BLaER1 treated with 17β-estradiol and CSF1 and Interleukin-3, amounts not matched to agents 10 nM and 100 nM (cell line): ENCODE measurements around the gene RAB27B.

ENCODE experiments used
- H3K27ac ChIP-seq, 11 experiments: shearing (Covaris generic); formaldehyde crosslinking; 2 replicates each; pipeline ENCODE4 v1.8.1; 2022
- H3K27me3 ChIP-seq, 11 experiments: shearing (Covaris generic); formaldehyde crosslinking; 2 replicates each; pipeline ENCODE4 v1.8.1; 2022
- H3K36me3 ChIP-seq, 11 experiments: shearing (Covaris generic); formaldehyde crosslinking; 2 replicates each; pipeline ENCODE4 v1.8.1; 2022
- H3K4me1 ChIP-seq, 10 experiments: shearing (Covaris generic); formaldehyde crosslinking; 2 replicates each; pipeline ENCODE4 v1.8.1; 2022
- H3K4me2 ChIP-seq, 11 experiments: shearing (Covaris generic); formaldehyde crosslinking; 2 replicates each; pipeline ENCODE4 v1.8.1; 2022
- H3K4me3 ChIP-seq, 10 experiments: shearing (Covaris generic); formaldehyde crosslinking; 2 replicates each; pipeline ENCODE4 v1.8.1; 2022
- H3K9ac ChIP-seq, 11 experiments: shearing (Covaris generic); formaldehyde crosslinking; 2 replicates each; pipeline ENCODE4 v1.8.1; 2022
- H3K9me3 ChIP-seq, 11 experiments: shearing (Covaris generic); formaldehyde crosslinking; replicated peaks in 1 of 11; 2 replicates each; pipeline ENCODE4 v1.8.1; 2022
- H4K20me1 ChIP-seq, 11 experiments: shearing (Covaris generic); formaldehyde crosslinking; 2 replicates each; pipeline ENCODE4 v1.8.1; 2022
- Cebpa-rat ChIP-seq, 11 experiments: shearing (Covaris generic); IDR thresholded peaks; 2 replicates each; pipeline ENCODE4 v1.8.1; 2022

Gene RAB27B

DNA sequence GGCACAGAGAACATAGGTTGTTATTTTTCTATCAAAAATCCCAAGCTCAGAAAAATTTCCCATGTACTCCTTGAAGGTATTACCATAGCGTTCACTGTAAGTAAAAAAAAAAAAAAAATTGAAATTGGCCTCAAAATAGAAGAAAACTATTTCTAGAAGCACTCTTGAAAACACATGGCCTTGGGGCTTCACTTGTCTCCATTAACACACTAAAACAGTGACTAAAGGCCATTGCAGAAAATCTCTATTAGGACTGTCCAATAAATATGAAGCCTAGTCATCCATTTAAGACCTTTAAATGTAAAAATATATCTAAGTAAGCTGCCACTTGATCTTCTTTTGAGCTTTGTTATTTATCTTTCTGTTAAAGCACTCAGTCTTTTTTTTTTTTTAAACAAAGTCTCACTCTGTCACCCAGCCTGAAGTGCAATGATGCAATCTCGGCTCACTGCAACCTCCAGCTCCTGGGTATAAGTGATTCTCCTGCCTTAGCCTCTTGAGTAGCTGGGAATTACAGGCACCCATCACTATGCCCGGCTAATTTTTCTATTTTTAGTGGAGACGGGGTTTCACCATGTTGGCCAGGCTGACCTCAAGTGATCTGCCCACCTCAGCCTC is 95.2 kb downstream of the RAB27B start:
- Histone ChIP-seq H3K4me1 (peaks cover 0 to 12% (median 3%) of the 10 kb centered on the region in 10 experiments; a peak in 6 of 20 replicates), H3K4me3 (no peak overlapping the region), H3K27me3 (no peaks in the 10 kb centered on the region), H4K20me1 (no peaks in the 10 kb centered on the region), H3K36me3 (no peaks in the 10 kb centered on the region), H3K27ac (no peak overlapping the region), H3K4me2 (no peak overlapping the region), H3K9ac (no peak overlapping the region), H3K9me3 (peaks cover 0 to 20% (median 0%) of the 10 kb centered on the region in 11 experiments; a peak in 5 of 22 replicates)
- no peak for TF ChIP-seq Cebpa-rat (IDR thresholded peaks at IDR 0.05)

GRCh38 chr18:54924948-54925347 is 96.7 kb downstream of the RAB27B start:
- Histone ChIP-seq H3K27me3 (no peaks in the 10 kb centered on the region), H3K4me2 (peak overlapping the region in 3 of 11 experiments; percentile 13 to 30 (median 20); a peak in 4 of 22 replicates), H3K4me3 (no peak overlapping the region), H4K20me1 (no peaks in the 10 kb centered on the region), H3K9ac (no peak overlapping the region), H3K36me3 (no peaks in the 10 kb centered on the region), H3K4me1 (peaks cover 0 to 12% (median 3%) of the 10 kb centered on the region in 10 experiments; a peak in 6 of 20 replicates), H3K9me3 (peaks cover 0 to 20% (median 0%) of the 10 kb centered on the region in 11 experiments; a peak in 5 of 22 replicates), H3K27ac (no peak overlapping the region)
- no peak for TF ChIP-seq Cebpa-rat (IDR thresholded peaks at IDR 0.05)

DNA sequence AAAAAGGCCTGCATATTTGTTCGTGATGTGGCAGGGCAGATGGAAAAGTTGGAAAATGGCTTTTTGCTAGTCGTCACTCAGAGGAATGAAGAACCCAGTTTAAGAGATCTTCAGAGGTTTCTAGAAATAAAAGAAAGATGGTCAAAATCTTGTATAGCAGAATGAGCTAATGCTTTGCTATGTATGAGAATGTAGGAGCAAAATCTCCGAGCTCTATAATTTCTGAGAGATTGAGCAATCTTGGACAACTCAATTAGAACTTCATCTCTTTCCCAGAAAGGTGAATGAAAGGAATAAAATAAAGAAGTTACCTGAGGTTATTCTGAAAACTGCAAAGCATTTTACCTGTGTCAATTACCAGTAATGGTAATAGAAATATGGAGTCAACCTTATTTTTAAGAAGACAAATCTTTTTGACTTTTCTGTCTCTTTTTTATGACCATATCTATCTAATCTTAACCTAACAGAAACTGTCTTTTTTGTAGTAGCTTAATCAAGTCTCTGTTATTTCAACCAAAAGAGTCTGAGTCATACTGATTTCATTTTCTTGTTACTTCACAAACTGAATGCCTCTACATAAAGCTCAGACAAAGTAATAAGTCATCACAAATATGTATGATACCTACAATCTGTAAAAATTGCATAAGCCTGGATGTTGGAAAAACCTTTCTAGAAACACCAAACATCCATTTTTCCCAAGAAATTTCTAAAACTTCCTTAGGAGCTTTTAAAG is 98.5 kb downstream of the RAB27B start:
- no peak for TF ChIP-seq Cebpa-rat (IDR thresholded peaks at IDR 0.05)
- no peak overlapping the region for H3K4me2 ChIP-seq
- no peak overlapping the region for H3K27ac ChIP-seq
- H3K9me3 ChIP-seq: peaks cover 0 to 20% (median 0%) of the 10 kb centered on the region in 11 experiments; a peak in 5 of 22 replicates
- H3K9ac ChIP-seq: no peak overlapping the region
- no peaks in the 10 kb centered on the region for H3K36me3 ChIP-seq
- H3K27me3 ChIP-seq: no peaks in the 10 kb centered on the region
- H3K4me3 ChIP-seq: no peak overlapping the region
- H3K4me1 ChIP-seq: peaks cover 0 to 12% (median 3%) of the 10 kb centered on the region in 10 experiments; a peak in 6 of 20 replicates
- H4K20me1 ChIP-seq: no peaks in the 10 kb centered on the region

DNA sequence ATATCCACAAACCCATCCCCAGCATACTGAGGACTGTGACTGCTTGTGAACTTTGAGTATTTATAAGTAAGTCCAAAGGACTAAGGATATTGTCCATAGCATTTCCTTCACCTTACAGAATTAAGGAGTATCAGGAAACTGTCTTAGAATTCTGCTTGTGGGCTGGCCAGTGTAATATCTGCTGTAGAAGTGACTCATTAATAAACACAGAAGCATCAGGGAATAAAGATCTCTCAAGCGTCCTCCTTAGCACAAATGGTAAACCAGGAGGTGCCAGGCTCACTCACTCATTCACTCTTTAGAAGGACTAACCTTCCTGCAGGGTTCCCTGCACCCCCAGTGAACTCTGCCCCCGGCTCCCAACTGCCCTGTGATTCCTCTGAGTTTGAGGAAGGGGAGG is 100.0 kb downstream of the RAB27B start:
- Histone ChIP-seq H3K27me3 (no peaks in the 10 kb centered on the region), H3K4me2 (no peak overlapping the region)

DNA sequence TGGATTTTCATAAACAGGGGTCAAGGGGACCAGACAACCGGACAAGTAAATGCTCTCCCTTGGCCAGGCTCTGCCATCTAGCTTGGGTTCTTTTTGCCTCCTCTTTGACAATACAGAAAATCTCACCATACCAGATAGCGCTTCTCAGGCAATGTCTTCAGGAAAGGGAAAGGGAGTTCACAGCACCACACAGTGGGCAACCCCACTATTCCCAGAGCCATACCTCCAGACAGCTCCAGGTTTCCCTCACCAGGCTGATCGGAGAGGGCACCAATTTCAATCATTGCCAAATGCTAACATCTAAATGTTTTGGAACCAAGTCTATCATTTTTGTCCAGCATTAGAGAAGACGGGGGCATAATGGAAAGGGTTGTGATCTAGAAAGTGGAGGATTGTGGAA is 102.9 kb downstream of the RAB27B start:
- TF ChIP-seq Cebpa-rat (IDR thresholded peaks at IDR 0.05): no peak
- no peak overlapping the region for H3K4me3 ChIP-seq
- H3K9me3 ChIP-seq: peaks cover 0 to 6% (median 0%) of the 10 kb centered on the region in 11 experiments; a peak in 5 of 22 replicates
- H3K27ac ChIP-seq: no peak overlapping the region
- no peaks in the 10 kb centered on the region for H3K27me3 ChIP-seq
- H4K20me1 ChIP-seq: no peaks in the 10 kb centered on the region
- no peak overlapping the region for H3K9ac ChIP-seq
- H3K4me2 ChIP-seq: no peak overlapping the region
- no peaks in the 10 kb centered on the region for H3K4me1 ChIP-seq
- H3K36me3 ChIP-seq: no peaks in the 10 kb centered on the region

More for the DNA sequence above, 100.0 kb downstream of the RAB27B start:
- Histone ChIP-seq H4K20me1 (no peaks in the 10 kb centered on the region), H3K9me3 (peaks cover 0 to 20% (median 0%) of the 10 kb centered on the region in 11 experiments; a peak in 5 of 22 replicates), H3K4me3 (no peak overlapping the region), H3K27ac (no peak overlapping the region), H3K36me3 (no peaks in the 10 kb centered on the region), H3K9ac (no peak overlapping the region), H3K4me1 (peaks cover 0 to 12% (median 3%) of the 10 kb centered on the region in 10 experiments; a peak in 6 of 20 replicates)
- TF ChIP-seq Cebpa-rat (IDR thresholded peaks at IDR 0.05): no peak

- Histone ChIP-seq H3K9ac (no peak overlapping the region), H3K36me3 (no peaks in the 10 kb centered on the region), H3K4me1 (no peaks in the 10 kb centered on the region), H3K4me2 (no peak overlapping the region), H3K9me3 (no peaks in the 10 kb centered on the region), H3K27ac (no peak overlapping the region), H3K4me3 (no peak overlapping the region), H3K27me3 (no peaks in the 10 kb centered on the region), H4K20me1 (no peaks in the 10 kb centered on the region)
- no peak for TF ChIP-seq Cebpa-rat (IDR thresholded peaks at IDR 0.05)
Observed at GRCh38 chr18:54932472-54932871, 104.2 kb downstream of the RAB27B start.

GRCh38 chr18:54938506-54938905 is 110.2 kb downstream of the RAB27B start:
- Histone ChIP-seq H3K4me2 (no peak overlapping the region), H3K4me1 (no peaks in the 10 kb centered on the region), H3K9me3 (no peaks in the 10 kb centered on the region), H4K20me1 (no peaks in the 10 kb centered on the region), H3K27me3 (no peaks in the 10 kb centered on the region), H3K27ac (no peak overlapping the region), H3K4me3 (no peak overlapping the region), H3K36me3 (no peaks in the 10 kb centered on the region), H3K9ac (no peak overlapping the region)
- TF ChIP-seq Cebpa-rat (IDR thresholded peaks at IDR 0.05): no peak

GRCh38 chr18:54939361-54939917 is 111.2 kb downstream of the RAB27B start:
- Histone ChIP-seq H3K27ac (no peak overlapping the region), H3K4me1 (no peaks in the 10 kb centered on the region), H3K27me3 (no peaks in the 10 kb centered on the region), H3K4me2 (no peak overlapping the region), H3K9me3 (no peaks in the 10 kb centered on the region), H4K20me1 (no peaks in the 10 kb centered on the region), H3K36me3 (no peaks in the 10 kb centered on the region), H3K4me3 (no peak overlapping the region), H3K9ac (no peak overlapping the region)
- TF ChIP-seq Cebpa-rat (IDR thresholded peaks at IDR 0.05): no peak

- H3K9me3 ChIP-seq: no peaks in the 10 kb centered on the region
- no peak overlapping the region for H3K4me2 ChIP-seq
- H3K9ac ChIP-seq: no peak overlapping the region
- TF ChIP-seq Cebpa-rat (IDR thresholded peaks at IDR 0.05): no peak
- H3K4me1 ChIP-seq: peaks cover 0 to 13% (median 7%) of the 10 kb centered on the region in 10 experiments; a peak in 6 of 20 replicates
- no peaks in the 10 kb centered on the region for H3K27me3 ChIP-seq
- H3K4me3 ChIP-seq: no peak overlapping the region
- H3K36me3 ChIP-seq: no peaks in the 10 kb centered on the region
- H3K27ac ChIP-seq: no peak overlapping the region
- H4K20me1 ChIP-seq: no peaks in the 10 kb centered on the region
Observed at GRCh38 chr18:54942144-54942543, 113.9 kb downstream of the RAB27B start.
